ENCODE results near the gene MGST2.

Gene MGST2

DNA sequence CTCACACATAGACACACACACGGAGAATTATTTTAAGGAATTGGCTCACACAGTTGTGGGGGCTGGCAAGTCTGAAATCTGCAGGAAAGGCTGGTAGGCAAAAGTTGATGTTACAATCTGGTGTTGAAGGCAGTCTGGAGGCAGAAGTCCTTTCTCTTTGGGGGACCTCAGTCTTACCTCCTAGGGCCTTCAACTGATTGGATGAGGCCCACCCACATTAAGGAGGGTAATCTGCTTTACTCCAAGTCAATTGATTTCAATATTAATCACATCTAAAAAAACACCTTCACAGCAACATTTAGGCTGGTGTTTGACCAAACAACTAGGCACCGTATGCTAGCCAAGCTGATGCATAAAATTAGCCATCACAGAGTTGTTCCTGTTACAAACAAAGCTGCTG is 10.7 kb downstream of the MGST2 start:
- no peak for DNase-seq (ENCODE audit: low read depth)
- H3K4me3 ChIP-seq (ENCODE audit: low read depth, low read length), result no peak overlapping the region
- TF ChIP-seq, protein P1, sequence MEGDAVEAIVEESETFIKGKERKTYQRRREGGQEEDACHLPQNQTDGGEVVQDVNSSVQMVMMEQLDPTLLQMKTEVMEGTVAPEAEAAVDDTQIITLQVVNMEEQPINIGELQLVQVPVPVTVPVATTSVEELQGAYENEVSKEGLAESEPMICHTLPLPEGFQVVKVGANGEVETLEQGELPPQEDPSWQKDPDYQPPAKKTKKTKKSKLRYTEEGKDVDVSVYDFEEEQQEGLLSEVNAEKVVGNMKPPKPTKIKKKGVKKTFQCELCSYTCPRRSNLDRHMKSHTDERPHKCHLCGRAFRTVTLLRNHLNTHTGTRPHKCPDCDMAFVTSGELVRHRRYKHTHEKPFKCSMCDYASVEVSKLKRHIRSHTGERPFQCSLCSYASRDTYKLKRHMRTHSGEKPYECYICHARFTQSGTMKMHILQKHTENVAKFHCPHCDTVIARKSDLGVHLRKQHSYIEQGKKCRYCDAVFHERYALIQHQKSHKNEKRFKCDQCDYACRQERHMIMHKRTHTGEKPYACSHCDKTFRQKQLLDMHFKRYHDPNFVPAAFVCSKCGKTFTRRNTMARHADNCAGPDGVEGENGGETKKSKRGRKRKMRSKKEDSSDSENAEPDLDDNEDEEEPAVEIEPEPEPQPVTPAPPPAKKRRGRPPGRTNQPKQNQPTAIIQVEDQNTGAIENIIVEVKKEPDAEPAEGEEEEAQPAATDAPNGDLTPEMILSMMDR (IDR thresholded peaks at IDR 0.05; ENCODE audit: control insufficient read depth, extremely low read depth, insufficient read depth), result no peak

DNA sequence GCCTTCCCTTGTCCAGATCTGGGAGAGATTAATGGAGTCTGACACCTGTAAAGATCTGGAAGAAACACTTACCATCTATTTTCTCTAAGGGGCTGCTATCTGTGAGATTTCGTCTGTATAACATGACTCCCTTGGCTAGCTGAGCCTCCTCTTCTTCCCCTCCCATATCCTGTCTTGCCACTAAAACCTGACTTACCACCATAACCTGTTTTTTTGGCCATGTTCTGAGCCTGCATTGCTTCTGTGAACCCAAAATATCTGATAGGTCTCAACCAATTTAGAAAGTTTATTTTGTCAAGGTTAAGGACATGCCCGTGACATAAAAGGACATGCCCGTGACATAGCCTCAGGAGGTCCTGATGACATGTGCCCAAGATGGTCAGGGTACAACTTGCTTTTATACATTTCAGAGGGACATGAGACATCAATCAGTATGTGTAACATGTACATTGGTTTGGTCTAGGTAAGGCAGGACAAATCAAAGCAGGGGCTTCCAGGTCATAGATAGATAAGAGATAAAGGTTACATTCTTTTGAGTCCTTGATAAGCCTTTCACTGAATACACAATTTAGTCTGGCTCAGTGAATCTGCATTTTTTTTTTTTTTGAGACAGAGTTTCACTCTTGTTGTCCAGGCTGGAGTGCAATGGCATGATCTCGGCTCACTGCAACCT is 11.4 kb downstream of the MGST2 start:
- TF ChIP-seq, protein P1 (IDR thresholded peaks at IDR 0.05; ENCODE audit: control insufficient read depth, extremely low read depth, insufficient read depth), result no peak
- peak; percentile 43 for DNase-seq (ENCODE audit: low read depth)
- no peak overlapping the region for H3K4me3 ChIP-seq (ENCODE audit: low read depth, low read length)

DNA sequence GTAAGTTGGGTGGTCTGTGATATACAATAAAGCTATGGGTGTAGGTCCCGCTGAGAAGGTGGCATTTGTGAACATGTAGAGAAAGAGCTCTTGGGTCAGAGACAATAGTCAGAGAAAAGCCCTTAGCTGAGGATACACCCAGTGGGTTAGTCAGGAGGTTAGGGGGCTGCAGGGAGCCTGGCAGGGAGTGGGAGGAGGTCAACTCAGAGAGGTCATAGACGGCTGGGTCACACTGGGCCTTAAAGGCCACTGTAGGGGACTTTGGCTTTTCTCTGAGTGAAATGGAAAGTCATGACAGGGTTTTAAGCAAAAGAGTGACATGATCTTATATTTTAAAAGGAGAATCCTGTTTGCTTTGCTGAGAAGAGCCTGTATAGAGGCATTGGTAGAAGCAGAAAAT is 16.7 kb downstream of the MGST2 start:
- H3K4me3 ChIP-seq (ENCODE audit: low read depth, low read length), result no peak overlapping the region
- DNase-seq (ENCODE audit: low read depth), result no peak
- TF ChIP-seq, protein P1 (IDR thresholded peaks at IDR 0.05; ENCODE audit: control insufficient read depth, extremely low read depth, insufficient read depth), result no peak

DNA sequence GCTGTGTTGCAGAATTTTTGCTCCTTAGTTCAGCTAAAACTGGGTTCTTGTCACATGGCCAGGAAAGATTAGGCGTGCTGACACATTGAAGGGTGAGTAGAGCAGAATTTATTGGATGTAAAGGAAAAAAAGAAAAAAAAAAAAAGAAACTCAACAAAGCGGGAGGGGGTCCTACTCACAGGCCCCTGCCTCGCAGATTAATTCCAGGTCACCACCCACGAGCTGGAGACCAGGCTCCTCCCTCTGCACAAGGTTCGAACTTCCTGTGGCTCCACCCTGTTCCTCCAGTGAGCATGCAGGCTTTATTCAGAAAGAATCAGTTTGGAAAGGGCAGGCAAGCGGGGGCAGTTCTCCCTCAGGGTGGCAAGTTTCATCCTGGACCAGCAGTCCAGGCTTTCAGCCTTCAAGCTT is 17.1 kb downstream of the MGST2 start:
- TF ChIP-seq, protein P1 (IDR thresholded peaks at IDR 0.05; ENCODE audit: control insufficient read depth, extremely low read depth, insufficient read depth), result no peak
- no peak overlapping the region for H3K4me3 ChIP-seq (ENCODE audit: low read depth, low read length)

DNA sequence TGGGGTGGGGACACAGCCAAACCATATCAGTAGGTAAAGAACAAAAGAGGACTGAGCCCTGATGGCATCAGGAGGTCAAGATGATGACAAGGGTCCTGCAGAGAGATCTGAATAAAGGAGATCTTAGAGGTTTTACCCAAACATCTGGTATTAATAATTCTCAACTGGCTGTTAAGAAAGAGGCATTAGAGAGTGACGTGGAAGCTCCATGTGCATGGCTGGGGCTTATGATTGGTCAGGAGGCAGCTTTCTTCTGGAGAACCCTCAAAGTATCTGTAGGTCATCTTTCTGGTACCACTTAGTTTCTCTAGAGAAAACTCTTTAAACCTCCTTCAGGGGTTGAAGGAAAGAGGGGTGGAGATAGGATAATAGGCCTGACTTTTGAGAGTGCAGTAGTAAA is 18.7 kb downstream of the MGST2 start:
- H3K4me3 ChIP-seq (ENCODE audit: low read depth, low read length), result no peak overlapping the region
- DNase-seq (ENCODE audit: low read depth), result no peak
- TF ChIP-seq, protein P1 (IDR thresholded peaks at IDR 0.05; ENCODE audit: control insufficient read depth, extremely low read depth, insufficient read depth), result no peak

More for the DNA sequence above, 17.1 kb downstream of the MGST2 start:
- DNase-seq (ENCODE audit: low read depth), result no peak

DNA sequence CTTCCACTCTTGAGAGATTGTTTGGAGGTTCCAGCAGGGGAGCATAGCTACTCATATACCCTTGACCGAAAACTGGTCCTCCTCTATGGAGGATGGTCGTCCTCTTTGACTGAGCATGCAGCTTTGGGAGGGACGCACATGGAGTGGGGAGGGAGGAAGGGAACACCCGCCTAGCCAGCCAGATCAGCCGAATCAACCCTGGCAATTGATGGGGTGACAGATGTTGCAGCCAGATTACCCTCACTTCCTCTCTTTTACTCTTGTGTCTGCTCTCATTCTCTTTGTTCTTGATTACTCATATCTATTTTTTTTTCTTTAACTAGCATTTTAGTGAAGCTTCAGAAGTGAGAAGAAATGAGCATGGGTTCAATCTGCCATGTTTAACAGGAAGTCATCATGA is 19.6 kb downstream of the MGST2 start:
- DNase-seq (ENCODE audit: low read depth), result no peak

More for the DNA sequence above, 19.6 kb downstream of the MGST2 start:
- no peak overlapping the region for H3K4me3 ChIP-seq (ENCODE audit: low read depth, low read length)
- TF ChIP-seq, protein P1 (IDR thresholded peaks at IDR 0.05; ENCODE audit: control insufficient read depth, extremely low read depth, insufficient read depth), result no peak
